GM12878 (cell line): ENCODE results near the gene WBP2NL. TPM values are rescaled to one million over a fixed set of nuclear protein-coding genes. Genes with fewer than 3 reads are reported as not detected.

Experiments
- ATAC-seq: fragments of 200-7000 bp; cut with Tn5 transposase; 3 replicates; pipeline ENCODE4 v1.9.1; 2020; ENCODE audit warnings: mild to moderate bottlenecking, moderate library complexity
- BruUV-seq: library from RNA; stranded (reverse); fragments of 400-500 nt; replicated peaks from 2 replicates; lab custom pipeline; 2021; lab: Mats Ljungman, UMichigan
- CTCF ChIA-PET: fragments of 300-600 bp; sonication (Branson Sonifier 250); formaldehyde crosslinking; extraction: SDS; loops from one replicate; lab custom pipeline; 2021; ENCODE audit warnings: inconsistent platforms; lab: Yijun Ruan, JAX
- POLR2A ChIA-PET: fragments of 350-600 bp; formaldehyde crosslinking; extraction: SDS; loops from one replicate; lab custom pipeline; 2021; ENCODE audit warnings: inconsistent platforms; lab: Charles Lee
- RAD21 ChIA-PET: fragments of 300-600 bp; sonication (Branson Sonifier 250); formaldehyde crosslinking; loops from one replicate; lab custom pipeline; 2023; ENCODE audit warnings: antibody characterized with exemption; ENCODE audit not compliant: unreplicated experiment; lab: Charles Lee
- SMC1A ChIA-PET: fragments of 300-600 bp; sonication (Branson Sonifier 250); formaldehyde crosslinking; loops from one replicate; lab custom pipeline; 2023; ENCODE audit not compliant: unreplicated experiment, uncharacterized antibody; lab: Charles Lee
- DNase-seq: peaks from one replicate; pipeline ENCODE4 v3.0.0-alpha.2; 2011; ENCODE audit warnings: low read depth, low spot score
- FAIRE-seq: peaks from 3 replicates; lab custom pipeline; 2011; peaks lifted over from hg19 to GRCh38; lab: Jason Lieb, UNC
- H2AFZ ChIP-seq: 2 replicates; pipeline ENCODE4 v1.6.0; 2011; ENCODE audit warnings: low read depth, low read length, control low read depth; ENCODE audit not compliant: control insufficient read depth
- H3K27ac ChIP-seq: 2 replicates; pipeline ENCODE4 v1.5.1; 2011; ENCODE audit warnings: control low read depth; ENCODE audit not compliant: control insufficient read depth, insufficient read depth
- H3K27me3 ChIP-seq, 2 experiments: replicated peaks in 1 of 2; 2 replicates each; pipeline versions ENCODE4 v1.6.0 to v1.6.1; 2011; ENCODE audit warnings: low read length in 1 of 2; ENCODE audit not compliant: control insufficient read depth in 2 of 2, insufficient read depth in 2 of 2
- H3K36me3 ChIP-seq, 2 experiments: 2 replicates each; pipeline ENCODE4 v1.5.1; 2011; ENCODE audit warnings: low read length in 1 of 2; ENCODE audit not compliant: control insufficient read depth in 2 of 2, insufficient read depth in 2 of 2
- H3K4me1 ChIP-seq: 2 replicates; pipeline ENCODE4 v1.6.1; 2011; ENCODE audit warnings: mild to moderate bottlenecking, low read length, moderate library complexity, mixed read lengths; ENCODE audit not compliant: control insufficient read depth, insufficient read depth
- H3K4me2 ChIP-seq: 2 replicates; pipeline ENCODE4 v1.6.0; 2011; ENCODE audit warnings: control low read depth; ENCODE audit not compliant: control insufficient read depth, insufficient read depth
- H3K4me3 ChIP-seq: fragments of 200-600 bp; sonication (generic); 2 replicates; pipeline ENCODE4 v1.5.1; 2016
- H3K79me2 ChIP-seq: 2 replicates; pipeline ENCODE4 v1.6.0; 2011; ENCODE audit warnings: low read length; ENCODE audit not compliant: control insufficient read depth, insufficient read depth
- H3K9ac ChIP-seq: 2 replicates; pipeline ENCODE4 v1.8.0; 2011; ENCODE audit warnings: low read length, control low read depth, mixed read lengths; ENCODE audit not compliant: control insufficient read depth, insufficient read depth
- H3K9me3 ChIP-seq: replicated peaks from 3 replicates; pipeline ENCODE4 v1.5.1; 2011; ENCODE audit warnings: mild to moderate bottlenecking, low read length; ENCODE audit not compliant: control insufficient read depth, insufficient read depth
- H4K20me1 ChIP-seq: 2 replicates; pipeline ENCODE4 v1.6.0; 2011; ENCODE audit not compliant: control insufficient read depth, insufficient read depth
- CEBPZ ChIP-seq: fragments of 150-350 bp; IDR thresholded peaks from 2 replicates; pipeline ENCODE4 v1.6.1; 2016; ENCODE audit warnings: low read depth, low read length
- CREB1 ChIP-seq: IDR thresholded peaks from 2 replicates; pipeline ENCODE4 v1.6.1; 2012; ENCODE audit warnings: low read depth, mild to moderate bottlenecking, inconsistent platforms
- IKZF1 ChIP-seq: fragments of 450-650 bp; conservative IDR thresholded peaks from 2 replicates; pipeline ENCODE4 v1.6.1; 2017; ENCODE audit warnings: antibody characterized with exemption, mild to moderate bottlenecking
- MEF2B ChIP-seq: fragments of 450-650 bp; IDR thresholded peaks from 2 replicates; pipeline ENCODE4 v1.6.1; 2018; ENCODE audit warnings: mild to moderate bottlenecking, moderate library complexity; ENCODE audit not compliant: partially characterized antibody, poor library complexity, severe bottlenecking
- WGBS: methylation state at CpG from one replicate; pipeline ENCODE4 v1.1.6; 2016; ENCODE audit warnings: low lambda C conversion rate; ENCODE audit not compliant: insufficient replicate concordance, insufficient coverage; ENCODE audit errors: missing lambda C conversion rate; 5-methylcytosine and 5-hydroxymethylcytosine counted together
- in situ Hi-C: fragments of 300-500 bp; cut with MboI; formaldehyde crosslinking; loops from 9 replicates; pipeline ENCODE4 v1.14.3; 2018; ENCODE audit warnings: mixed read lengths
- intact Hi-C: fragments of 100-400 bp; cut with micrococcal nuclease; formaldehyde crosslinking; loops from one replicate; pipeline ENCODE4 v1.14.2; 2022; ENCODE audit not compliant: unreplicated experiment
- polyA plus RNA-seq, 11 experiments: library from polyadenylated mRNA; depleted of rRNA in 4 of 11; unstranded in 6 of 11; stranded (reverse) in 5 of 11; fragments of >200 nt; fragmentation: Nextera tagmentation in 4 of 11; fragmentation: Illumina TruSeq in 1 of 11; extraction: Ambion mirVana in 4 of 11; extraction: Trizol in 1 of 11; gene quantifications; 1 replicate in 1 of 11; 2 replicates in 10 of 11; pipeline versions ENCODE4 v1.2.1 to v1.2.3, GENCODE V29; 2011 to 2016; ENCODE audit warnings: inconsistent platforms in 2 of 11, missing spikeins in 2 of 11, low read depth in 1 of 11
- total RNA-seq, 4 experiments: library from RNA; depleted of rRNA in 3 of 4; stranded (reverse); fragments of >200 nt in 3 of 4; fragmentation: Illumina TruSeq in 1 of 4; extraction: Trizol in 1 of 4; gene quantifications; 2 replicates each; pipeline versions ENCODE4 v1.2.1 to v1.2.3, GENCODE V29; 2013 to 2021

WBP2NL gene
- total and polyA plus RNA-seq, 10 of the 15 experiments (the other 5 are each of a cell fraction or from before 2014, with no cell fraction given) = 0.46 to 1.9 (median 1.3) TPM

- in situ Hi-C loops = no loop called here
- no peak for DNase-seq
- SMC1A ChIA-PET = no interaction called here
- TSS peak; percentile 57 for BruUV-seq
- no peak overlapping the region for H2AFZ ChIP-seq
- no peaks in the 10 kb centered on the region for H3K27me3 ChIP-seq
- WGBS = 97% methylated on average over 8 of the region's 8 CpGs
- no peak overlapping the region; the same call in 1 of the 2 replicates for H3K4me2 ChIP-seq
- H3K9ac ChIP-seq = no peak overlapping the region
- intact Hi-C loops = no loop called here
- H3K4me1 ChIP-seq = peaks cover 20% of the 10 kb centered on the region
- no peak for ATAC-seq
- FAIRE-seq = no peak
- no peaks in the 10 kb centered on the region; the same call in 1 of the 3 replicates for H3K9me3 ChIP-seq
- H3K4me3 ChIP-seq = no peak overlapping the region
- POLR2A ChIA-PET = interaction anchor here (0.7 kb wide), 1 partner anchor 224 kb away, joined by 4 read pairs; no protein-coding TSS in a partner anchor
- RAD21 ChIA-PET = interaction anchor here (0.7 kb wide), 1 partner anchor 54 kb away, joined by 3 read pairs; the partner anchor contains the start of gene CENPM
- CTCF ChIA-PET = interaction anchor here (1.4 kb wide), 1 partner anchor 435 kb away, joined by 3 read pairs; no protein-coding TSS in a partner anchor
- H3K36me3 ChIP-seq = no peaks in the 10 kb centered on the region
- H3K27ac ChIP-seq = no peak overlapping the region
- TF ChIP-seq IKZF1 = no peak
- no peak for TF ChIP-seq MEF2B
- TF ChIP-seq, all 136 proteins: peak for 0
- H3K79me2 ChIP-seq = peaks cover 5% of the 10 kb centered on the region
- no peaks in the 10 kb centered on the region for H4K20me1 ChIP-seq
Observed at GRCh38 chr22:42000466-42000865, 1.9 kb downstream of the WBP2NL start.

- DNase-seq (no peak), ATAC-seq (no peak), FAIRE-seq (no peak)
- Histone ChIP-seq H3K9ac (no peak overlapping the region), H3K9me3 (no peaks in the 10 kb centered on the region; the same call in 1 of the 3 replicates), H3K79me2 (peaks cover 5% of the 10 kb centered on the region), H3K4me2 (no peak overlapping the region), H4K20me1 (no peaks in the 10 kb centered on the region), H3K27ac (no peak overlapping the region), H3K36me3 (no peaks in the 10 kb centered on the region), H3K4me1 (peaks cover 13% of the 10 kb centered on the region), H3K27me3 (no peaks in the 10 kb centered on the region), H2AFZ (no peak overlapping the region), H3K4me3 (no peak overlapping the region)
- ChIA-PET CTCF (no interaction called here), RAD21 (interaction anchor here (0.7 kb wide), 1 partner anchor 54 kb away, joined by 3 read pairs; the partner anchor contains the start of gene CENPM), POLR2A (interaction anchor here (0.7 kb wide), 1 partner anchor 225 kb away, joined by 4 read pairs; no protein-coding TSS in a partner anchor), SMC1A (no interaction called here)
- intact Hi-C loops (no loop called here), in situ Hi-C loops (no loop called here)
- WGBS = 82% methylated on average over 8 of the region's 8 CpGs
- BruUV-seq = no TSS peak
- TF ChIP-seq CREB1 (0 out of 2 replicates have a peak, but pooled peaks have one; percentile 24), CEBPZ (no peak)
Observed at GRCh38 chr22:42001121-42001520, 2.5 kb downstream of the WBP2NL start.
